Caco-2 (cell line): Measurements from ENCODE around the gene ANO1. TPM values are rescaled to one million over a fixed set of nuclear protein-coding genes. Genes with fewer than 3 reads are reported as not detected.

Source experiments
- BruUV-seq: library from RNA; stranded (reverse); fragments of 400-500 nt; replicated peaks from 2 replicates; lab custom pipeline; 2021; lab: Mats Ljungman, UMichigan
- CTCF ChIA-PET: fragments of 300-600 bp; sonication (Branson Sonifier 250); formaldehyde crosslinking; loops from one replicate; lab custom pipeline; 2022; ENCODE audit warnings: antibody characterized with exemption; lab: Charles Lee
- POLR2A ChIA-PET: fragments of 300-600 bp; sonication (Branson Sonifier 250); formaldehyde crosslinking; loops from one replicate; lab custom pipeline; 2022; ENCODE audit warnings: antibody characterized with exemption; lab: Charles Lee
- DNase-seq, 2 experiments: peaks; one replicate each; pipeline versions ENCODE4 v3.0.0 to v3.0.0-alpha.2; 2020 to 2022
- H3K27me3 ChIP-seq: replicated peaks from 2 replicates; pipeline ENCODE4 v1.6.0; 2011; ENCODE audit warnings: low read length; ENCODE audit not compliant: control insufficient read depth, insufficient read depth
- H3K36me3 ChIP-seq: 2 replicates; pipeline ENCODE4 v1.5.1; 2011; ENCODE audit warnings: low read length; ENCODE audit not compliant: control insufficient read depth, insufficient read depth
- H3K4me1 ChIP-seq: fragments of 250-450 bp; sonication (Bioruptor Pico); 2 replicates; pipeline ENCODE4 v1.5.1; 2020; ENCODE audit warnings: mild to moderate bottlenecking
- H3K4me3 ChIP-seq: 2 replicates; pipeline ENCODE4 v1.5.1; 2011; ENCODE audit warnings: low read depth, mild to moderate bottlenecking, control low read depth, low read length
- H3K9me3 ChIP-seq: fragments of 250-450 bp; sonication (Bioruptor Pico); 2 replicates; pipeline ENCODE4 v1.5.1; 2020; ENCODE audit warnings: mild to moderate bottlenecking, moderate library complexity
- H3K27ac Mint-ChIP-seq: one replicate; pipeline ENCODE4 v1.8.0; 2022; ENCODE audit warnings: mixed read lengths; ENCODE audit not compliant: unreplicated experiment
- H3K27me3 Mint-ChIP-seq: one replicate; pipeline ENCODE4 v1.8.0; 2022; ENCODE audit warnings: mixed read lengths; ENCODE audit not compliant: insufficient read depth, unreplicated experiment
- H3K36me3 Mint-ChIP-seq: one replicate; pipeline ENCODE4 v1.8.0; 2022; ENCODE audit warnings: mild to moderate bottlenecking, mixed read lengths; ENCODE audit not compliant: insufficient read depth, unreplicated experiment
- H3K4me1 Mint-ChIP-seq: one replicate; pipeline ENCODE4 v1.8.0; 2022; ENCODE audit warnings: low read depth, mixed read lengths; ENCODE audit not compliant: unreplicated experiment
- H3K4me3 Mint-ChIP-seq: one replicate; pipeline ENCODE4 v1.8.0; 2022; ENCODE audit warnings: mild to moderate bottlenecking, moderate library complexity, mixed read lengths; ENCODE audit not compliant: unreplicated experiment
- H3K9me3 Mint-ChIP-seq: one replicate; pipeline ENCODE4 v1.8.0; 2022; ENCODE audit warnings: mixed read lengths; ENCODE audit not compliant: unreplicated experiment
- CTCF ChIP-seq, 2 experiments: fragments of 200-600 bp in 1 of 2; IDR thresholded peaks; 1 replicate in 1 of 2; 2 replicates in 1 of 2; pipeline versions ENCODE4 v1.5.1 to v1.8.0; 2011 to 2022; ENCODE audit warnings: antibody characterized with exemption in 1 of 2, control low read depth in 1 of 2, inconsistent platforms in 1 of 2, low read depth in 1 of 2, low read length in 1 of 2, mild to moderate bottlenecking in 1 of 2, moderate library complexity in 1 of 2; ENCODE audit not compliant: insufficient read depth in 1 of 2, severe bottlenecking in 1 of 2, unreplicated experiment in 1 of 2
- intact Hi-C: fragments of 100-400 bp; cut with micrococcal nuclease; formaldehyde crosslinking; loops from one replicate; pipeline ENCODE4 v1.10.0; 2022; ENCODE audit not compliant: unreplicated experiment
- total RNA-seq: library from RNA; stranded (reverse); gene quantifications from 2 replicates; pipeline ENCODE4 v1.2.3, GENCODE V29; 2022

ANO1 gene
- total RNA-seq, 1 experiment from 2014 or later = 8.4 TPM

GRCh38 chr11:70205049-70205725 is 127.1 kb downstream of the ANO1 start:
- Histone ChIP-seq H3K4me3 (no peak overlapping the region), H3K4me1 (peaks cover 15% of the 10 kb centered on the region), H3K27me3 (no peaks in the 10 kb centered on the region), H3K9me3 (peaks cover 12% of the 10 kb centered on the region), H3K36me3 (peaks cover 7% of the 10 kb centered on the region)
- peaks cover 27% of the 10 kb centered on the region for H3K4me1 Mint-ChIP-seq
- peaks cover 72% of the 10 kb centered on the region for H3K36me3 Mint-ChIP-seq
- no peaks in the 10 kb centered on the region for H3K9me3 Mint-ChIP-seq
- peak overlapping the region; percentile 91 for H3K4me3 Mint-ChIP-seq
- H3K27me3 Mint-ChIP-seq = no peaks in the 10 kb centered on the region
- CTCF ChIA-PET = interaction anchor here (2.1 kb wide), 1 partner anchor 65 kb away, joined by 7 read pairs; the partner anchor contains the start of gene PPFIA1
- intact Hi-C loops = no loop called here
- TF ChIP-seq CTCF (IDR thresholded peaks at IDR 0.05; ENCODE audit: insufficient read depth in 1 of 2, low read depth in 1 of 2, low read length in 1 of 2, severe bottlenecking in 1 of 2, unreplicated experiment in 1 of 2) = no peak
- H3K27ac Mint-ChIP-seq = peak overlapping the region; percentile 79
- POLR2A ChIA-PET = interaction anchor here (0.6 kb wide), 1 partner anchor 66 kb away, joined by 3 read pairs; no protein-coding TSS in a partner anchor
- no TSS peak for BruUV-seq
- DNase-seq = no peak

- H3K9me3 Mint-ChIP-seq = no peaks in the 10 kb centered on the region
- H3K4me3 ChIP-seq = no peak overlapping the region
- H3K4me1 Mint-ChIP-seq = peaks cover 28% of the 10 kb centered on the region
- H3K4me1 ChIP-seq = peaks cover 12% of the 10 kb centered on the region
- POLR2A ChIA-PET = no interaction called here
- intact Hi-C loops = no loop called here
- peaks cover 8% of the 10 kb centered on the region for H3K9me3 ChIP-seq
- DNase-seq = no peak
- H3K36me3 Mint-ChIP-seq = peaks cover 72% of the 10 kb centered on the region
- no peaks in the 10 kb centered on the region for H3K27me3 Mint-ChIP-seq
- no peak for TF ChIP-seq CTCF (IDR thresholded peaks at IDR 0.05; ENCODE audit: insufficient read depth in 1 of 2, low read depth in 1 of 2, low read length in 1 of 2, severe bottlenecking in 1 of 2, unreplicated experiment in 1 of 2)
- BruUV-seq = no TSS peak
- peaks cover 7% of the 10 kb centered on the region for H3K36me3 ChIP-seq
- H3K4me3 Mint-ChIP-seq = peak overlapping the region; percentile 91
- CTCF ChIA-PET = no interaction called here
- no peak overlapping the region for H3K27ac Mint-ChIP-seq
- H3K27me3 ChIP-seq = no peaks in the 10 kb centered on the region
These were observed 127.6 kb downstream of the ANO1 start for GRCh38 chr11:70205766-70206165.

- intact Hi-C loops = no loop called here
- H3K4me3 Mint-ChIP-seq = no peak overlapping the region
These were observed 128.3 kb downstream of the ANO1 start for GRCh38 chr11:70206226-70206981.

More at GRCh38 chr11:70206226-70206981, 128.3 kb downstream of the ANO1 start:
- H3K4me1 ChIP-seq = peaks cover 12% of the 10 kb centered on the region
- Mint-ChIP-seq H3K36me3 (peaks cover 67% of the 10 kb centered on the region), H3K27me3 (no peaks in the 10 kb centered on the region), H3K27ac (no peak overlapping the region), H3K4me1 (peaks cover 28% of the 10 kb centered on the region), H3K9me3 (no peaks in the 10 kb centered on the region)
- no peak overlapping the region for H3K4me3 ChIP-seq
- BruUV-seq = no TSS peak
- H3K9me3 ChIP-seq = peaks cover 2% of the 10 kb centered on the region; the same call in 1 of the 2 replicates
- no peak for TF ChIP-seq CTCF (IDR thresholded peaks at IDR 0.05; ENCODE audit: insufficient read depth in 1 of 2, low read depth in 1 of 2, low read length in 1 of 2, severe bottlenecking in 1 of 2, unreplicated experiment in 1 of 2)
- DNase-seq = no peak
- H3K36me3 ChIP-seq = peaks cover 7% of the 10 kb centered on the region
- ChIA-PET CTCF (no interaction called here), POLR2A (no interaction called here)
- no peaks in the 10 kb centered on the region for H3K27me3 ChIP-seq
